ENCODE data around the gene INTU.
"Not testable (repeated sequence)": the region's sequence is repeated elsewhere in the genome, so short reads cannot be mapped to it uniquely, and the experiment has no call there.

INTU gene

GRCh38 chr4:127642169-127642568 lies 9.4 kb downstream of the INTU start:
- Histone ChIP-seq H3K9ac (ENCODE audit: low read length) (no peak overlapping the region), H3K36me3 (replicated peaks; ENCODE audit: low read depth, low read length) (no peaks in the 10 kb centered on the region), H3K4me2 (ENCODE audit: low read length) (no peak overlapping the region), H2AFZ (ENCODE audit: low read depth, low read length) (no peak overlapping the region), H3K4me1 (ENCODE audit: low read length) (no peaks in the 10 kb centered on the region), H3K9me3 (ENCODE audit: insufficient read depth, low read length) (no peaks in the 10 kb centered on the region; the same call in 1 of the 2 replicates), H3K4me3 (ENCODE audit: low read length) (no peak overlapping the region), H3K79me2 (ENCODE audit: low read length) (no peaks in the 10 kb centered on the region), H3K27ac (ENCODE audit: low read length) (no peak overlapping the region), H4K20me1 (ENCODE audit: insufficient read depth, low read length) (no peaks in the 10 kb centered on the region), H3K27me3 (ENCODE audit: low read depth, low read length) (peaks cover 14% of the 10 kb centered on the region)
- TF ChIP-seq EZH2phosphoT487 (IDR thresholded peaks at IDR 0.05; ENCODE audit: low read depth), result no peak
- TF ChIP-seq CTCF (IDR thresholded peaks at IDR 0.05; ENCODE audit: low read depth, low read length), result no peak

- Histone ChIP-seq H3K9me3 (ENCODE audit: insufficient read depth, low read length) (no peaks in the 10 kb centered on the region; the same call in 1 of the 2 replicates), H3K4me1 (ENCODE audit: low read length) (no peaks in the 10 kb centered on the region), H3K36me3 (replicated peaks; ENCODE audit: low read depth, low read length) (no peaks in the 10 kb centered on the region), H3K4me3 (ENCODE audit: low read length) (no peak overlapping the region), H3K9ac (ENCODE audit: low read length) (no peak overlapping the region), H3K27me3 (ENCODE audit: low read depth, low read length) (peaks cover 2% of the 10 kb centered on the region; the same call in 1 of the 2 replicates), H2AFZ (ENCODE audit: low read depth, low read length) (no peak overlapping the region), H4K20me1 (ENCODE audit: insufficient read depth, low read length) (no peaks in the 10 kb centered on the region), H3K4me2 (ENCODE audit: low read length) (no peak overlapping the region), H3K27ac (ENCODE audit: low read length) (no peak overlapping the region), H3K79me2 (ENCODE audit: low read length) (no peaks in the 10 kb centered on the region)
- no peak for TF ChIP-seq EZH2phosphoT487 (IDR thresholded peaks at IDR 0.05; ENCODE audit: low read depth)
- TF ChIP-seq CTCF (IDR thresholded peaks at IDR 0.05; ENCODE audit: low read depth, low read length), result no peak
Measured at GRCh38 chr4:127643791-127644190, 11.0 kb downstream of the INTU start.

GRCh38 chr4:127648061-127648460 lies 15.3 kb downstream of the INTU start:
- Histone ChIP-seq H3K9me3 (ENCODE audit: insufficient read depth, low read length) (no peaks in the 10 kb centered on the region; the same call in 1 of the 2 replicates), H3K79me2 (ENCODE audit: low read length) (no peaks in the 10 kb centered on the region), H3K27ac (ENCODE audit: low read length) (no peak overlapping the region), H4K20me1 (ENCODE audit: insufficient read depth, low read length) (no peaks in the 10 kb centered on the region), H3K36me3 (replicated peaks; ENCODE audit: low read depth, low read length) (no peaks in the 10 kb centered on the region), H3K9ac (ENCODE audit: low read length) (no peak overlapping the region), H3K27me3 (ENCODE audit: low read depth, low read length) (no peaks in the 10 kb centered on the region), H3K4me2 (ENCODE audit: low read length) (no peak overlapping the region), H2AFZ (ENCODE audit: low read depth, low read length) (no peak overlapping the region), H3K4me1 (ENCODE audit: low read length) (no peaks in the 10 kb centered on the region), H3K4me3 (ENCODE audit: low read length) (no peak overlapping the region)
- TF ChIP-seq EZH2phosphoT487 (IDR thresholded peaks at IDR 0.05; ENCODE audit: low read depth) (no peak), CTCF (IDR thresholded peaks at IDR 0.05; ENCODE audit: low read depth, low read length) (no peak)

- H3K9me3 ChIP-seq (ENCODE audit: insufficient read depth, low read length); H2AFZ ChIP-seq (ENCODE audit: low read depth, low read length); H3K9ac ChIP-seq (ENCODE audit: low read length); H3K27me3 ChIP-seq (ENCODE audit: low read depth, low read length); H3K4me1 ChIP-seq (ENCODE audit: low read length); H3K79me2 ChIP-seq (ENCODE audit: low read length); H3K4me2 ChIP-seq (ENCODE audit: low read length); H4K20me1 ChIP-seq (ENCODE audit: insufficient read depth, low read length); H3K36me3 ChIP-seq (replicated peaks; ENCODE audit: low read depth, low read length); H3K4me3 ChIP-seq (ENCODE audit: low read length); H3K27ac ChIP-seq (ENCODE audit: low read length): not testable (repeated sequence)
Measured at GRCh38 chr4:127655590-127655989, 22.8 kb downstream of the INTU start.

Data from OCI-LY3 (cell line).